NCI-H526 (cell line): ENCODE measurements around the gene COL15A1.
"Not testable (repeated sequence)": the region's sequence is repeated elsewhere in the genome, so short reads cannot be mapped to it uniquely, and the experiment has no call there.

Experiments
- DNase-seq, 2 experiments: peaks; one replicate each; lab custom pipeline; 2025; lab: John Stamatoyannopoulos, UW

COL15A1 gene

GRCh38 chr9:99079542-99079941, 135.8 kb downstream of the COL15A1 start:
- DNase-seq, result no peak

DNA sequence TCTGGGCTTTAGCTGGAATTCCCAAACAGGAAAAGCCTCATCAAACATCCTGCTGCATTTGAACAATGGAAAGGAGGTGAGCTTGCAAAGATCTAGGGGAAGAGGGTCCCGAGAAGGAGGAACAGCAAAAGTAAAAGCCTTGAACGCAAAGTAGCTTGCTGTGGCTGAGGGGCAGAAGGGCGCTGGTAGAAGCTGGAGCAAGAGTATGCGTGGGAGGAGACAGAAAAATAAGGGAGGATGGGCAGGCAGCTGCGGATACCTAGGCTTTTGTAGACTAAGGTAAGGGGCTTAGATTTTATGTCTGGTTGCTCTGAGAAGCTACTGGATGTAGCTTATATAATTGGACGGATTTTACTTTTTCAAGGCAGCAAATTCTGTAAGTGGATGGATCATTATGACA, 139.3 kb downstream of the COL15A1 start:
- DNase-seq, result no peak

GRCh38 chr9:99085949-99086948, 142.5 kb downstream of the COL15A1 start:
- no peak for DNase-seq

- DNase-seq, result no peak
Observed at GRCh38 chr9:99087462-99087861, 143.8 kb downstream of the COL15A1 start.

DNA sequence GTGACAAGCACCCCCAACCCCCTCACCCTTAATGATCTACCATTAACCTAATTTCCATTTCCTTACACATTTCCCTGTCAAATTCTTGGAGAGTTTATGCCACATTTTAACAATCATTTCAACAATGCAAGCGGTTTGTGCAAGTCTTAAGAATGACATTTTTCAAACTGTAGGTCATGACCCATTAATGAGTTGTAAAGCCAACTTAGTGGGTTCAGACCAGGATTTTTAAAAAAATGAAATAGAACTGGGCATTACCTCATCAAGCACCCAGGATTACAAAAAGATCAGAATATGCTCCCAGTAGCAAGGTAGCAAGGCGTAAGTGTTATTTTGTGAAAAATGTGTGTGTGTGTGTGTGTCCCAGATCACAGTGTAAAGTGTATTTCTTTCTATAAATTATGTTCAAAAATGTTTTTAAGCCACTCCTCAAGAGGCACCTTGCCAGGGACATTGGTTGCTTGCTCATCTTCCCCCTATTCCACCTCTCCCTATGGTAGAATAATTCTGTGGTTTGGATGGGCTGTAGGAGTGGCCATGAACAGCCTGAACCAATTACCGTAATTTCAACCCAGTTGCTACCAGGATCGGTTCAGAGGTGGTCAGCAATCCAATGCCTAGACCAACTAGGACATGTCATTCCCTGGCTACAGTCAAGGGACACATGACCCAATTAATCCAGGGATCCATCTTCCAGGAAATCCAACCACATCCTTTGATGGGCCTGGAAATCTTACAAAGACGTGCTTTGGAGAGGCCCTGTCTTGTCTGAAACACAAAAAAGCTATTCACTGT, 146.8 kb downstream of the COL15A1 start:
- DNase-seq, result no peak

DNA sequence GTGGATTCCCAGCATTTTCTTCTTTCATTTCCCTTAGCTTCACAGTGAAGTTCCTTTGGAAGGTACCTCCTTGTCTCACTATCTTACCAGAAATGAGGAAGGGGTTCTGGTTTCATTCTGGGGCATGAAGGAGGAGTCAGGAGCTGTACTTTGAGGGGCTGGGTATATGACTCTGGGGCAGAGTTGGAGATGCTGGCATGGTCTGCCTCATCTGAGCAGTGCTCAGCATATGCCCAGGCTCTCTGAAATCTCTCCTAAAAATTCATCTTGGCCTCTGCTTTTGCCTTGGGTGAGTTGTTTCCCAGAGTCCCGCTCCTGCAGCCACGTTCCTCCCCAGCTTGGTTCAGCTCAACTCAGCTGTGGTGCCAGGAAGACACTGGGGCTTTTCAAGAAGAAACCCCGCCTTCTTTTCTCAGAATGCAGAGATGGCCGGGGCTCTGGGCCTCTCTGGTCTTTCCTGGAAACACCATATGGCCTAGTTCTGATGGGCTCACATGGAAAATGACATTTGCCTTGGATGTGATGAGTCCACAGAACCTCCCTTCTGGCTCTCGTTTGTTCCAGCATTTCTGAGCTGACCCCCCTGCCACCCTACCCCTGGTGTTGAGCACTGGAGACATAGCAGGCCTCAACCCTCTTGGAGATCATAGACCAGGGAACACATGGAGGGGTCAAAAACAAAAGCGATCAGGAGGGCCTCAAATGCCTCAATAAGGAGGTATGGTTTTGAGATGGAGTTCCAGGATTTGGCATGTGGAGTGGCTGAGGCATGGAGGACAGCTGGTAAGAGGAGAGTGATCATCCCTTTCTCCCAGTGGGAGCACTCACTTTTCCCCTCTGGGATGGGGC, 149.2 kb downstream of the COL15A1 start:
- no peak for DNase-seq

- no peak for DNase-seq
Observed at GRCh38 chr9:99093492-99093791, 149.7 kb downstream of the COL15A1 start.

GRCh38 chr9:99095565-99095964, 151.9 kb downstream of the COL15A1 start:
- no peak for DNase-seq

DNA sequence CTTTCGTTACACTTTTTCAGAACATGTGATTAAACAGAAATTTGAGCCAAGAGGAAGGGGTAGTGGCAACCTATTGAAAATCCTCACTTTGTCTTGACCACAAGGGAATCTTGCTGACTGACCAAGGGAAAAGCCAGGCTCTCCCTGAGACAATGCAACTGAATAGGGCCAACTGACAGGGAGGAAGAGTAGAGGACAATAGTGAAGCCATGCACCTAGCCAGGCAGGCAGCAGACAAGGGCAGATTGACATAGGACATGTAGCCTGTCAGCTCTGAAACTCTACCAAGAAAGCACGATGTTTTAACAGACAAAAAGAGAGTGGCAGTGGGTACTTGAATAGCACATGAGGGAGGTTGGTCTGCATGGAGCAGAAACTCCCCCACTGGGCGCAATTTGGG, 152.7 kb downstream of the COL15A1 start:
- DNase-seq, result no peak

DNA sequence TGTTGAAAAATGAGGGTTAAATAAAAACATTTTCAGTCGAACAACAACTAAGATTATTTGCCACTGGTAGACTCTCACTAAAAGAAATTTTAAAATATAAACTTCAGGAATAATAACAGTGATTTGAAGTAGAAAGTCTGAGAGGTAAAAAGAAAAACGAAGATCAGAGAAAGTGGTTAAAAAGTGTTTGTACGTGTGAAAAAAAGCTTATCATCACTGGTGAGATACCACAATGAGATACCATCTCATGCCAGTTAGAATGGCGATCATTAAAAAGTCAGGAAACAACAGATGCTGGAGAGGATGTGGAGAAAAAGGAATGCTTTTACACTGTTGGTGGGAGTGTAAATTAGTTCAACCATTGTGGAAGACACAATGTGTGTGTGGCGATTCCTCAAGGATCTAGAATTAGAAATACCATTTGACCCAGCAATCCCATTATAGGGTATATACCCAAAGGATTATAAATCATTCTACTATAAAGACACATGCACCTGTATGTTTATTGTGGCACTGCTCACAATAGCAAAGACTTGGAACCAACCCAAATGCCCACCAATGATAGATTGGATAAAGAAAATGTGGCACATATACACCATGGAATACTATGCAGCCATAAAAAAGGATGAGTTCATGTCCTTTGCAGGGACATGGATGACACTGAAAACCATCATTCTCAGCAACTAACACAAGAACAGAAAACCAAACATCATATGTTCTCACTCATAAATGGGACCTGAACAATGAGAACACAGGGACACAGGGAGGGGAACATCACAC, 156.3 kb downstream of the COL15A1 start:
- not testable (repeated sequence) for DNase-seq

- DNase-seq, result no peak
Observed at GRCh38 chr9:99101271-99101670, 157.6 kb downstream of the COL15A1 start.

DNA sequence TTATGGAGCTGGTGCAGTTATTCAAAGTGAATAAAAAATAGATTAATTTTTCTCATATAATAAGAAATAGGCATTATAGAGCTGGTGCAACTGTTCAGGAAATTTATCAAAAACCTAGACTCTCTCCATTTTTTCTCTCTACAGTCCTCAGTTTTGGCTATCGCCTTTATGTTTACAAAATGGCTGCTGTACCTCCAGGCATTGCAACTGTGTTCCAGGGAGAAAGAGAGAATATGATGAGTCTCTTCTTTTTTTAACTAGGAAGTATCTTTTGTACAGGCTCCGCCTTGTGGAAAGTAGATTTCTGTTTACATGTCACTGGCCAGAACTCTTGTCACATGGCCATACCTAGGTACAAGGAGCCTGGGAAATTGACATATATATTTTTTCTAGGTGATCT, 158.1 kb downstream of the COL15A1 start:
- DNase-seq, result no peak

DNA sequence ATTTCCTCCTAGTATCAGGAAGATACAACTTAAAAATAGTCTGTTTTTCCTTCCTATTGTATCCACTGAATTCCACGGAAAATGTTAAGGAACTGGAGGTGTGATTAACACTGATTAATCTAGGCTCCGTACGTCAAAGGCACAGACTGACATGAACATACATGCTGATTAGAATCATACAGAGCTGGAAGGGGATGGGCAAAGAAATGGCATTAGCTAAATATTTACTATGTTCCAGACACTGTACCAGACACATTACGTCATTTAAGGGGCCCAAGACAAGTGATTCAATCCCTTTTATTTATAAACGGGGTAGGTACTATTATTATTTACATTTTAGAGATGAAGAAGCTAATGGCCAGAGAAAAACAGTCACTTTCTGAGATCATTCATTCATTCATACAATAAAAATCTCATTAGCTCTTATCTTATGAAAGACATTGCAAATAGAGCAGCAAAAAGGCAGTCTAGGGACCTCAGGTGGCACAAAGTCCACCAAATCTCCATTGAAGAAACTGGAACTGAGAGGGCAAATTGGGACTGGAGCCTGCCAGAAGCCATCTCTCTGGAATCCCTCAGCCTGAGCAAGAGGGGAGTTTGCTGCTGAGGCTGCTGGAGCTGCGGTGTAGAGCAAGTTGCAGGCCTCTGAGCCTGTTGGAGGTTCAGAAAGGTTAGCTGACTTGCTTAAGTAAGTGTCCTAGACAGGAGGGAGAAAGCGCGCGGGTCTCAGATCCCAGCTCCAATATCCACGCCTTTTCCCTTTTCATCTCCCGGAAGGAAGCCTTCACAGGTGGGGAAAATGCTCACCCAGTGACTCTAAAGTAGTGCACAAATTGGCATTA, 159.6 kb downstream of the COL15A1 start:
- no peak for DNase-seq

- DNase-seq, result no peak
Observed at GRCh38 chr9:99103901-99104458, 160.3 kb downstream of the COL15A1 start.

GRCh38 chr9:99104459-99105151, 160.9 kb downstream of the COL15A1 start, which contains the start of gene TGFBR1:
TSS of gene TGFBR1 (plus strand) at chr9:99105113. CDS start at chr9:99105206, 93 bp downstream.
- peak; percentile 47 to 94 for DNase-seq

DNA sequence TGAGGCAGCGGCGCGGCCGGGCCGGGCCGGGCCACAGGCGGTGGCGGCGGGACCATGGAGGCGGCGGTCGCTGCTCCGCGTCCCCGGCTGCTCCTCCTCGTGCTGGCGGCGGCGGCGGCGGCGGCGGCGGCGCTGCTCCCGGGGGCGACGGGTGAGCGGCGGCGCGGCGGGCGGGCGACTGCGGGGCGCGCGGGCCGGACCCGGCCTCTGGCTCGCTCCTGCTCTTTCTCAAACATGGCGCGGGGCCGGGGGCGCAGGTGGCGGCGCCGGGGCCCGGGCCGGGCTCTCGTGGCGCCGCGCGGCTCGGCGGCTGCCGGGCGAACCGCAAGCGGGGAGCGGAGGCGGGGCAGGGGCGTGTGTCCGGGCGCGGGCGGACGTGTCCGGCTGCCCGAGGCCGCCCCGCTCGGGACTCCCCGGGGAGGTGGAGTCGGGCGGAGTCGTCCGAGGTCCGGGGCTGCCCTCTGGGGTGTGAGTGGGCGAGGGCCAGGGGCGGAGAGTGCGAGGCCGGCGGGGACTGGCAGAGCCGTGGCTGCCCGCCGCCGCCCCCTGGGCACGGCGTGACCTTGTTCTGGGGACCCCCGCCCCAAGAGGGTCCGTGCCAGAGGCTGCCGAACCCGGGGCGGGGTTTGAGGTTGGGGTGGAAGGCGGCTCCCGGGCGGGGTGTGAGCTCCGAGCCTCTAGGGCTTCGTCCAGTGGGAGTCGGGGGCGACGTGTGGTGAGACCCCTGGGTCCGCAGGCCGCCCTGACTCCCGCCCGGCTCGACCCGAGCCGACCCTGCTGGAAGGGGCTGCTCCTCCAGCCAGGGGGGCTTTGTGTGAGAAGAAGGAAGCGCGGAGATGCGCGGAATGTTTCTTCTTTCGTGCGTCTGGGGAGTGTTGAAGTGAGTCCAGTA, 161.7 kb downstream of the COL15A1 start:
- DNase-seq, result peak in 1 of 2 experiments; percentile 63

DNA sequence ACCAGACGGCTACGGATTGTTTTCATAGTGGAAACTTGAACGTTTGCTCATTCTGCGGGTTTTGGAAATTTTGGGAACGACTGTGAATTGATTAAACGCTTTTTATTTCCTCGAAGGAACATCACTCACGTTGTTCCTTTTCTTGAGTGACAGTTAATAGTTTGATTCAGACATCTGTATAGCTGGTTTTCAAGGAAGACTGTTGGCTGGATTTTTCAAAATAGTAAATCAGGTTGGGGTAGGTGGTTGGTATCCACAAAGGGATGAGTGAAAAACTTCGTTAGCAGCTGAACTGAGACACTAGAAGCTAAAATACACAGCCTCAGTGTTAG, 162.3 kb downstream of the COL15A1 start:
- no peak for DNase-seq

DNA sequence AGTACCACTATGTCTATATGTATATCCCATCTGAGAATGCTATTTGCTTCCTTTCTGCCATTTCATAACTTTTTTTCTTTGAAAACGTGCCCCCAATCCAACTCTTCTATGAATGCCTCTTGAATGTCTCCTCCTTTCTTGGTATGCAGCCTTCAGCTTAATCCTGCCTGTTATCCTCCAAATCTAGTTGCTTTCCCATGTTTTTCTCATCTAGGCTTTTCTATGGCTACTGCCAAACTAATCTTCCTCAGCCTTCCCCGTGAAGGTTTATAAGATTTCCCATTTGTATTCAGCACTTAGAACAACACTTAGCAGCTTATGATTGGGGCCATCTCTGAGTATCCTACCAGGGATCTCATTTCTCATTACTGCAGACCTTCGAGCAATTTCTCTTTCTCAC, 163.7 kb downstream of the COL15A1 start:
- no peak for DNase-seq
